ENCODE results near the gene USH1C. TPM values are rescaled to one million over a fixed set of nuclear protein-coding genes. Genes with fewer than 3 reads are reported as not detected.

The USH1C gene
- total RNA-seq, 1 donor from 2014 or later = not detected

GRCh38 chr11:17561111-17561415, 16.8 kb upstream of the USH1C start:
- Mint-ChIP-seq H3K36me3 (ENCODE audit: low read depth) (no peaks in the 10 kb centered on the region), H3K4me3 (no peak overlapping the region), H3K9me3 (no peaks in the 10 kb centered on the region), H3K4me1 (no peaks in the 10 kb centered on the region), H3K27me3 (no peaks in the 10 kb centered on the region), H3K27ac (no peak overlapping the region)
- no peak for DNase-seq
- intact Hi-C loops (cut with micrococcal nuclease) = no loop called here

GRCh38 chr11:17560281-17561110, 16.3 kb upstream of the USH1C start:
- Mint-ChIP-seq H3K4me1 (no peaks in the 10 kb centered on the region), H3K36me3 (ENCODE audit: low read depth) (no peaks in the 10 kb centered on the region), H3K4me3 (no peak overlapping the region), H3K27me3 (no peaks in the 10 kb centered on the region), H3K27ac (no peak overlapping the region), H3K9me3 (no peaks in the 10 kb centered on the region)
- DNase-seq = no peak
- intact Hi-C loops (cut with micrococcal nuclease) = no loop called here

- DNase-seq = no peak
- Mint-ChIP-seq H3K36me3 (ENCODE audit: low read depth) (no peaks in the 10 kb centered on the region), H3K4me3 (no peak overlapping the region), H3K9me3 (no peaks in the 10 kb centered on the region), H3K27ac (no peak overlapping the region), H3K4me1 (no peaks in the 10 kb centered on the region), H3K27me3 (peaks cover 3% of the 10 kb centered on the region)
- intact Hi-C loops (cut with micrococcal nuclease) = no loop called here
Measured at GRCh38 chr11:17559341-17560087, 15.3 kb upstream of the USH1C start.

GRCh38 chr11:17558916-17559315, 14.7 kb upstream of the USH1C start:
- no peak overlapping the region for H3K4me3 Mint-ChIP-seq
- peaks cover 3% of the 10 kb centered on the region for H3K27me3 Mint-ChIP-seq
- H3K4me1 Mint-ChIP-seq = no peaks in the 10 kb centered on the region
- intact Hi-C loops (cut with micrococcal nuclease) = no loop called here
- DNase-seq = no peak
- H3K9me3 Mint-ChIP-seq = no peaks in the 10 kb centered on the region
- no peaks in the 10 kb centered on the region for H3K36me3 Mint-ChIP-seq (ENCODE audit: low read depth)
- no peak overlapping the region for H3K27ac Mint-ChIP-seq

- intact Hi-C loops (cut with micrococcal nuclease) = no loop called here
- Mint-ChIP-seq H3K4me3 (no peak overlapping the region), H3K36me3 (ENCODE audit: low read depth) (no peaks in the 10 kb centered on the region), H3K9me3 (no peaks in the 10 kb centered on the region), H3K4me1 (no peaks in the 10 kb centered on the region), H3K27me3 (peaks cover 3% of the 10 kb centered on the region), H3K27ac (no peak overlapping the region)
- DNase-seq = no peak
Measured at GRCh38 chr11:17558025-17558780, 14.0 kb upstream of the USH1C start.

- Mint-ChIP-seq H3K27ac (no peak overlapping the region), H3K9me3 (no peaks in the 10 kb centered on the region), H3K27me3 (peaks cover 3% of the 10 kb centered on the region), H3K4me1 (no peaks in the 10 kb centered on the region), H3K4me3 (no peak overlapping the region), H3K36me3 (ENCODE audit: low read depth) (no peaks in the 10 kb centered on the region)
- intact Hi-C loops (cut with micrococcal nuclease) = no loop called here
- no peak for DNase-seq
Measured at GRCh38 chr11:17556999-17557398, 12.8 kb upstream of the USH1C start.

- Mint-ChIP-seq H3K27ac (no peak overlapping the region), H3K9me3 (no peaks in the 10 kb centered on the region), H3K36me3 (ENCODE audit: low read depth) (no peaks in the 10 kb centered on the region), H3K4me1 (peaks cover 4% of the 10 kb centered on the region), H3K4me3 (no peak overlapping the region), H3K27me3 (peaks cover 4% of the 10 kb centered on the region)
- intact Hi-C loops (cut with micrococcal nuclease) = no loop called here
- no peak for DNase-seq
Measured at GRCh38 chr11:17554487-17554886, 10.3 kb upstream of the USH1C start.

- Mint-ChIP-seq H3K36me3 (ENCODE audit: low read depth) (no peaks in the 10 kb centered on the region), H3K4me1 (peaks cover 4% of the 10 kb centered on the region), H3K27ac (no peak overlapping the region), H3K27me3 (peaks cover 7% of the 10 kb centered on the region), H3K4me3 (no peak overlapping the region), H3K9me3 (no peaks in the 10 kb centered on the region)
- intact Hi-C loops (cut with micrococcal nuclease) = no loop called here
- DNase-seq = no peak
Measured at GRCh38 chr11:17553249-17553546, 9.0 kb upstream of the USH1C start.

GRCh38 chr11:17552392-17553248, 8.4 kb upstream of the USH1C start:
- Mint-ChIP-seq H3K27me3 (peaks cover 8% of the 10 kb centered on the region), H3K9me3 (no peaks in the 10 kb centered on the region), H3K27ac (no peak overlapping the region), H3K36me3 (ENCODE audit: low read depth) (no peaks in the 10 kb centered on the region), H3K4me1 (peaks cover 4% of the 10 kb centered on the region), H3K4me3 (no peak overlapping the region)
- no peak for DNase-seq
- intact Hi-C loops (cut with micrococcal nuclease) = no loop called here

- Mint-ChIP-seq H3K27ac (no peak overlapping the region), H3K27me3 (peaks cover 14% of the 10 kb centered on the region), H3K4me1 (peaks cover 6% of the 10 kb centered on the region), H3K4me3 (no peak overlapping the region), H3K36me3 (ENCODE audit: low read depth) (no peaks in the 10 kb centered on the region), H3K9me3 (no peaks in the 10 kb centered on the region)
- intact Hi-C loops (cut with micrococcal nuclease) = no loop called here
- DNase-seq = no peak
Measured at GRCh38 chr11:17552041-17552355, 7.8 kb upstream of the USH1C start.

- DNase-seq = no peak
- no peak overlapping the region for H3K27ac Mint-ChIP-seq
- H3K4me3 Mint-ChIP-seq = no peak overlapping the region
- peaks cover 6% of the 10 kb centered on the region for H3K4me1 Mint-ChIP-seq
- no peaks in the 10 kb centered on the region for H3K9me3 Mint-ChIP-seq
- H3K27me3 Mint-ChIP-seq = peaks cover 18% of the 10 kb centered on the region
- intact Hi-C loops (cut with micrococcal nuclease) = no loop called here
- no peaks in the 10 kb centered on the region for H3K36me3 Mint-ChIP-seq (ENCODE audit: low read depth)
Measured at GRCh38 chr11:17551347-17552040, 7.3 kb upstream of the USH1C start.

- no peak for DNase-seq
- intact Hi-C loops (cut with micrococcal nuclease) = no loop called here
- Mint-ChIP-seq H3K4me1 (peaks cover 6% of the 10 kb centered on the region), H3K9me3 (no peaks in the 10 kb centered on the region), H3K27ac (peak overlapping the region; percentile 35), H3K4me3 (no peak overlapping the region), H3K27me3 (peaks cover 26% of the 10 kb centered on the region), H3K36me3 (ENCODE audit: low read depth) (no peaks in the 10 kb centered on the region)
Measured at GRCh38 chr11:17550450-17551346, 6.5 kb upstream of the USH1C start.

All from activated CD4-positive, alpha-beta T cell treated with anti-CD3 and anti-CD28 coated beads, Interleukin-2, amount 10 ng/mL, durations not matched to agents 24 days and 14 days (primary cell).